ENCODE data around the gene MAPKBP1. TPM values are rescaled to one million over a fixed set of nuclear protein-coding genes. Genes with fewer than 3 reads are reported as not detected.
"Not testable (repeated sequence)": the region's sequence is repeated elsewhere in the genome, so short reads cannot be mapped to it uniquely, and the experiment has no call there.

Gene MAPKBP1
- total RNA-seq, 1 donor from 2014 or later = 36.6 TPM

- H3K9me3 Mint-ChIP-seq = no peaks in the 10 kb centered on the region
- DNase-seq (ENCODE audit: low read depth, low spot score) = peak; percentile 96
- H3K36me3 Mint-ChIP-seq (ENCODE audit: low read depth) = no peaks in the 10 kb centered on the region
- peaks cover 12% of the 10 kb centered on the region for H3K4me1 Mint-ChIP-seq
- H3K27me3 Mint-ChIP-seq (ENCODE audit: low read depth) = peaks cover 10% of the 10 kb centered on the region
- TF ChIP-seq CTCF (conservative IDR thresholded peaks at IDR 0.05) = no peak
- H3K27ac Mint-ChIP-seq (ENCODE audit: unreplicated experiment) = peak within 1 kb of the TSS; percentile 15
- H3K4me3 Mint-ChIP-seq = peak within 1 kb of the TSS; percentile 94
Measured at GRCh38 chr15:41827880-41828806, 53.9 kb downstream of the MAPKBP1 start, which contains the start of gene JMJD7. Gene JMJD7 (plus strand): TSS chr15:41828092. CDS start chr15:41828125, 33 bp downstream.

- peaks cover 10% of the 10 kb centered on the region for H3K27me3 Mint-ChIP-seq (ENCODE audit: low read depth)
- H3K27ac Mint-ChIP-seq (ENCODE audit: unreplicated experiment) = no peak overlapping the region
- no peak for DNase-seq (ENCODE audit: low read depth, low spot score)
- no peak for TF ChIP-seq CTCF (conservative IDR thresholded peaks at IDR 0.05)
- no peaks in the 10 kb centered on the region for H3K9me3 Mint-ChIP-seq
- peak overlapping the region; percentile 94 for H3K4me3 Mint-ChIP-seq
- H3K36me3 Mint-ChIP-seq (ENCODE audit: low read depth) = no peaks in the 10 kb centered on the region
- peaks cover 12% of the 10 kb centered on the region for H3K4me1 Mint-ChIP-seq
Measured at GRCh38 chr15:41828807-41829141, 54.5 kb downstream of the MAPKBP1 start.

GRCh38 chr15:41829959-41830646 is 55.8 kb downstream of the MAPKBP1 start:
- peak overlapping the region; percentile 34 for H3K4me3 Mint-ChIP-seq

GRCh38 chr15:41831291-41831690 is 57.0 kb downstream of the MAPKBP1 start:
- peaks cover 10% of the 10 kb centered on the region for H3K27me3 Mint-ChIP-seq (ENCODE audit: low read depth)
- H3K4me3 Mint-ChIP-seq = peak overlapping the region; percentile 53
- DNase-seq (ENCODE audit: low read depth, low spot score); H3K36me3 Mint-ChIP-seq (ENCODE audit: low read depth); H3K27ac Mint-ChIP-seq (ENCODE audit: unreplicated experiment); H3K9me3 Mint-ChIP-seq: not testable (repeated sequence)
- peaks cover 12% of the 10 kb centered on the region for H3K4me1 Mint-ChIP-seq

More at GRCh38 chr15:41829959-41830646, 55.8 kb downstream of the MAPKBP1 start:
- no peak for TF ChIP-seq CTCF (conservative IDR thresholded peaks at IDR 0.05)
- Mint-ChIP-seq H3K27ac (ENCODE audit: unreplicated experiment) (no peak overlapping the region), H3K27me3 (ENCODE audit: low read depth) (peaks cover 10% of the 10 kb centered on the region), H3K9me3 (no peaks in the 10 kb centered on the region), H3K36me3 (ENCODE audit: low read depth) (no peaks in the 10 kb centered on the region), H3K4me1 (peaks cover 12% of the 10 kb centered on the region)
- DNase-seq (ENCODE audit: low read depth, low spot score) = no peak

- TF ChIP-seq CTCF (conservative IDR thresholded peaks at IDR 0.05) = no peak
- peaks cover 7% of the 10 kb centered on the region for H3K27me3 Mint-ChIP-seq (ENCODE audit: low read depth)
- H3K9me3 Mint-ChIP-seq = no peaks in the 10 kb centered on the region
- H3K4me3 Mint-ChIP-seq = no peak overlapping the region
- H3K36me3 Mint-ChIP-seq (ENCODE audit: low read depth) = no peaks in the 10 kb centered on the region
- DNase-seq (ENCODE audit: low read depth, low spot score) = no peak
- H3K4me1 Mint-ChIP-seq = peaks cover 12% of the 10 kb centered on the region
- no peak overlapping the region for H3K27ac Mint-ChIP-seq (ENCODE audit: unreplicated experiment)
Measured at GRCh38 chr15:41832208-41832607, 57.9 kb downstream of the MAPKBP1 start.

Data from neural crest cell (in vitro differentiated cells).